GM12878 (cell line): ENCODE measurements around the gene IFITM2. TPM values are rescaled to one million over a fixed set of nuclear protein-coding genes. Genes with fewer than 3 reads are reported as not detected.

Source experiments
- ATAC-seq: fragments of 200-7000 bp; cut with Tn5 transposase; 3 replicates; pipeline ENCODE4 v1.9.1; 2020; ENCODE audit warnings: mild to moderate bottlenecking, moderate library complexity
- BruUV-seq: library from RNA; stranded (reverse); fragments of 400-500 nt; replicated peaks from 2 replicates; lab custom pipeline; 2021; lab: Mats Ljungman, UMichigan
- CTCF ChIA-PET: fragments of 300-600 bp; sonication (Branson Sonifier 250); formaldehyde crosslinking; extraction: SDS; loops from one replicate; lab custom pipeline; 2021; ENCODE audit warnings: inconsistent platforms; lab: Yijun Ruan, JAX
- POLR2A ChIA-PET: fragments of 350-600 bp; formaldehyde crosslinking; extraction: SDS; loops from one replicate; lab custom pipeline; 2021; ENCODE audit warnings: inconsistent platforms; lab: Charles Lee
- RAD21 ChIA-PET: fragments of 300-600 bp; sonication (Branson Sonifier 250); formaldehyde crosslinking; loops from one replicate; lab custom pipeline; 2023; ENCODE audit warnings: antibody characterized with exemption; ENCODE audit not compliant: unreplicated experiment; lab: Charles Lee
- SMC1A ChIA-PET: fragments of 300-600 bp; sonication (Branson Sonifier 250); formaldehyde crosslinking; loops from one replicate; lab custom pipeline; 2023; ENCODE audit not compliant: unreplicated experiment, uncharacterized antibody; lab: Charles Lee
- DNase-seq: peaks from one replicate; pipeline ENCODE4 v3.0.0-alpha.2; 2011; ENCODE audit warnings: low read depth, low spot score
- FAIRE-seq: peaks from 3 replicates; lab custom pipeline; 2011; peaks lifted over from hg19 to GRCh38; lab: Jason Lieb, UNC
- H2AFZ ChIP-seq: 2 replicates; pipeline ENCODE4 v1.6.0; 2011; ENCODE audit warnings: low read depth, low read length, control low read depth; ENCODE audit not compliant: control insufficient read depth
- H3K27ac ChIP-seq: 2 replicates; pipeline ENCODE4 v1.5.1; 2011; ENCODE audit warnings: control low read depth; ENCODE audit not compliant: control insufficient read depth, insufficient read depth
- H3K27me3 ChIP-seq, 2 experiments: replicated peaks in 1 of 2; 2 replicates each; pipeline versions ENCODE4 v1.6.0 to v1.6.1; 2011; ENCODE audit warnings: low read length in 1 of 2; ENCODE audit not compliant: control insufficient read depth in 2 of 2, insufficient read depth in 2 of 2
- H3K36me3 ChIP-seq, 2 experiments: 2 replicates each; pipeline ENCODE4 v1.5.1; 2011; ENCODE audit warnings: low read length in 1 of 2; ENCODE audit not compliant: control insufficient read depth in 2 of 2, insufficient read depth in 2 of 2
- H3K4me1 ChIP-seq: 2 replicates; pipeline ENCODE4 v1.6.1; 2011; ENCODE audit warnings: mild to moderate bottlenecking, low read length, moderate library complexity, mixed read lengths; ENCODE audit not compliant: control insufficient read depth, insufficient read depth
- H3K4me2 ChIP-seq: 2 replicates; pipeline ENCODE4 v1.6.0; 2011; ENCODE audit warnings: control low read depth; ENCODE audit not compliant: control insufficient read depth, insufficient read depth
- H3K4me3 ChIP-seq: fragments of 200-600 bp; sonication (generic); 2 replicates; pipeline ENCODE4 v1.5.1; 2016
- H3K79me2 ChIP-seq: 2 replicates; pipeline ENCODE4 v1.6.0; 2011; ENCODE audit warnings: low read length; ENCODE audit not compliant: control insufficient read depth, insufficient read depth
- H3K9ac ChIP-seq: 2 replicates; pipeline ENCODE4 v1.8.0; 2011; ENCODE audit warnings: low read length, control low read depth, mixed read lengths; ENCODE audit not compliant: control insufficient read depth, insufficient read depth
- H3K9me3 ChIP-seq: replicated peaks from 3 replicates; pipeline ENCODE4 v1.5.1; 2011; ENCODE audit warnings: mild to moderate bottlenecking, low read length; ENCODE audit not compliant: control insufficient read depth, insufficient read depth
- H4K20me1 ChIP-seq: 2 replicates; pipeline ENCODE4 v1.6.0; 2011; ENCODE audit not compliant: control insufficient read depth, insufficient read depth
- ATF7 ChIP-seq: fragments of 450-650 bp; IDR thresholded peaks from 2 replicates; pipeline ENCODE4 v1.6.1; 2016; ENCODE audit warnings: low read depth, mild to moderate bottlenecking
- CHD2 ChIP-seq: IDR thresholded peaks from 2 replicates; pipeline ENCODE4 v1.6.1; 2011; ENCODE audit warnings: low read depth, low read length, improper control_type of control experiment, borderline replicate concordance
- E4F1 ChIP-seq: fragments of 450-650 bp; IDR thresholded peaks from 2 replicates; pipeline ENCODE4 v1.6.1; 2018; ENCODE audit warnings: borderline replicate concordance, mild to moderate bottlenecking; ENCODE audit not compliant: partially characterized antibody
- KAT2A ChIP-seq: conservative IDR thresholded peaks from 2 replicates; pipeline ENCODE4 v1.6.1; 2011; ENCODE audit warnings: low read depth, low read length; ENCODE audit not compliant: control insufficient read depth
- SMAD5 ChIP-seq: IDR thresholded peaks from 2 replicates; pipeline ENCODE4 v1.6.1; 2016; ENCODE audit warnings: antibody characterized with exemption, low read depth
- WGBS: methylation state at CpG from one replicate; pipeline ENCODE4 v1.1.6; 2016; ENCODE audit warnings: low lambda C conversion rate; ENCODE audit not compliant: insufficient replicate concordance, insufficient coverage; ENCODE audit errors: missing lambda C conversion rate; 5-methylcytosine and 5-hydroxymethylcytosine counted together
- in situ Hi-C: fragments of 300-500 bp; cut with MboI; formaldehyde crosslinking; loops from 9 replicates; pipeline ENCODE4 v1.14.3; 2018; ENCODE audit warnings: mixed read lengths
- intact Hi-C: fragments of 100-400 bp; cut with micrococcal nuclease; formaldehyde crosslinking; loops from one replicate; pipeline ENCODE4 v1.14.2; 2022; ENCODE audit not compliant: unreplicated experiment
- polyA plus RNA-seq, 11 experiments: library from polyadenylated mRNA; depleted of rRNA in 4 of 11; unstranded in 6 of 11; stranded (reverse) in 5 of 11; fragments of >200 nt; fragmentation: Nextera tagmentation in 4 of 11; fragmentation: Illumina TruSeq in 1 of 11; extraction: Ambion mirVana in 4 of 11; extraction: Trizol in 1 of 11; gene quantifications; 1 replicate in 1 of 11; 2 replicates in 10 of 11; pipeline versions ENCODE4 v1.2.1 to v1.2.3, GENCODE V29; 2011 to 2016; ENCODE audit warnings: inconsistent platforms in 2 of 11, missing spikeins in 2 of 11, low read depth in 1 of 11
- total RNA-seq, 4 experiments: library from RNA; depleted of rRNA in 3 of 4; stranded (reverse); fragments of >200 nt in 3 of 4; fragmentation: Illumina TruSeq in 1 of 4; extraction: Trizol in 1 of 4; gene quantifications; 2 replicates each; pipeline versions ENCODE4 v1.2.1 to v1.2.3, GENCODE V29; 2013 to 2021
- TF ChIP-seq, protein P1 (sequence below): IDR thresholded peaks from 2 replicates; pipeline ENCODE4 v1.6.1; 2012; ENCODE audit warnings: low read depth, low read length, improper control_type of control experiment

The IFITM2 gene
- total and polyA plus RNA-seq, 10 of the 15 experiments (the other 5 are each of a cell fraction or from before 2014, with no cell fraction given), result 116 to 3,672 (median 724) TPM

- intact Hi-C loops (no loop called here), in situ Hi-C loops (no loop called here)
- no peak overlapping the region for H3K27ac ChIP-seq
- FAIRE-seq (no peak), ATAC-seq (no peak), DNase-seq (no peak)
- BruUV-seq, result no TSS peak
- CTCF ChIA-PET, result interaction anchor here (0.6 to 2.6 kb wide), 2 partner anchors 15 to 77 kb away, joined by 3 to 9 read pairs; no protein-coding TSS in a partner anchor
- H3K9ac ChIP-seq, result no peak overlapping the region
- H3K4me2 ChIP-seq, result no peak overlapping the region
- SMC1A ChIA-PET, result interaction anchor here (0.8 to 2.7 kb wide), 2 partner anchors 15 to 28 kb away, joined by 3 to 13 read pairs; no protein-coding TSS in a partner anchor
- no peaks in the 10 kb centered on the region; the same call in 2 of the 3 replicates for H3K9me3 ChIP-seq
- H2AFZ ChIP-seq, result no peak overlapping the region
- TF ChIP-seq, protein P1, sequence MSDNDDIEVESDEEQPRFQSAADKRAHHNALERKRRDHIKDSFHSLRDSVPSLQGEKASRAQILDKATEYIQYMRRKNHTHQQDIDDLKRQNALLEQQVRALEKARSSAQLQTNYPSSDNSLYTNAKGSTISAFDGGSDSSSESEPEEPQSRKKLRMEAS, result no peak
- TF ChIP-seq E4F1 (no peak), SMAD5 (no peak), CHD2 (no peak), ATF7 (no peak), KAT2A (no peak)
- H3K79me2 ChIP-seq, result no peaks in the 10 kb centered on the region
- RAD21 ChIA-PET, result no interaction called here
- 91% methylated on average over 11 of the region's 11 CpGs for WGBS
- peaks cover 23% of the 10 kb centered on the region for H3K4me1 ChIP-seq
- no peaks in the 10 kb centered on the region for H3K27me3 ChIP-seq
- H3K36me3 ChIP-seq, result no peaks in the 10 kb centered on the region
- no peak overlapping the region for H3K4me3 ChIP-seq
- POLR2A ChIA-PET, result interaction anchor here (5.9 kb wide), 1 partner anchor 13 kb away, joined by 67 read pairs; no protein-coding TSS in a partner anchor
- no peaks in the 10 kb centered on the region for H4K20me1 ChIP-seq
These were observed 37.4 kb downstream of the IFITM2 start for GRCh38 chr11:344836-345578.
